IPS DF 6.9 (cell line): ENCODE results near the gene ASPG.

Experiments
- DNase-seq: peaks from one replicate; pipeline ENCODE4 v3.0.0-alpha.2; 2013; ENCODE audit warnings: low read depth, low spot score
- H3K27ac ChIP-seq: one replicate; pipeline ENCODE4 v1.5.1; 2013; ENCODE audit warnings: low read length, control low read depth
- H3K27me3 ChIP-seq: 2 replicates; pipeline ENCODE4 v1.6.1; 2013; ENCODE audit warnings: mild to moderate bottlenecking, low read length; ENCODE audit not compliant: control insufficient read depth, insufficient read depth
- H3K36me3 ChIP-seq: 2 replicates; pipeline ENCODE4 v1.6.1; 2013; ENCODE audit warnings: low read length; ENCODE audit not compliant: control insufficient read depth, insufficient read depth
- H3K4me1 ChIP-seq: 2 replicates; pipeline ENCODE4 v1.6.1; 2013; ENCODE audit warnings: low read length; ENCODE audit not compliant: control insufficient read depth, insufficient read depth
- H3K4me3 ChIP-seq: 2 replicates; pipeline ENCODE4 v1.5.1; 2013; ENCODE audit warnings: mild to moderate bottlenecking, low read length
- H3K9me3 ChIP-seq: 2 replicates; pipeline ENCODE4 v1.6.1; 2013; ENCODE audit warnings: low read length, inconsistent platforms; ENCODE audit not compliant: control insufficient read depth, insufficient read depth
- WGBS: extraction: QIAGEN DNeasy Blood & Tissue Kit; methylation state at CpG from one replicate; pipeline ENCODE4 v1.1.7; 2013; ENCODE audit warnings: mixed read lengths, missing lambda C conversion rate; ENCODE audit not compliant: insufficient read length, insufficient coverage; 5-methylcytosine and 5-hydroxymethylcytosine counted together

The ASPG gene

DNA sequence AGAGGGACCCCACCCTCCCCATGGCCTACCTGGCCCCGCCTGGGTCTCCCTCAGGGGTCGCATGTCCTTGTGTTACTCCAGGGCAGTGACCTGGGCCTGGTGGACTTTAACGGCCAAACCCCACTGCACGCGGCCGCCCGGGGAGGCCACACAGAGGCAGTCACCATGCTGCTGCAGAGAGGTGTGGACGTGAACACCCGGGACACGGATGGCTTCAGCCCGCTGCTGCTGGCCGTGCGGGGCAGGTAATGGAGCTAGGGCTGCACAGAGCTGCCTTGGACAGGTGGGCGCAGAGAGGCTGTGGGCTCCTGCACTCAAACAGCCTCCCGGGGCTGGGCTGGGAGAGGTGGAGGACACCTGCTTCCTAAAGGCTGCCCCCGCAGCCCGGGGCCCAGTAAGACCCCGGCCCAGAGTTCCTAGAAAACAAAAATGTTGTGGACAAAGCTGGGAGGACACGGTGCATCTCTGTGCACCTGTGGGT is 21.6 kb downstream of the ASPG start:
- Histone ChIP-seq H3K9me3 (no peaks in the 10 kb centered on the region), H3K36me3 (no peaks in the 10 kb centered on the region; the same call in 1 of the 2 replicates), H3K27me3 (no peaks in the 10 kb centered on the region), H3K27ac (no peak overlapping the region), H3K4me3 (no peak overlapping the region), H3K4me1 (peaks cover 5% of the 10 kb centered on the region; the same call in 1 of the 2 replicates)
- no peak for DNase-seq
- no CpG with 5 or more reads among the region's 19 CpGs for WGBS

DNA sequence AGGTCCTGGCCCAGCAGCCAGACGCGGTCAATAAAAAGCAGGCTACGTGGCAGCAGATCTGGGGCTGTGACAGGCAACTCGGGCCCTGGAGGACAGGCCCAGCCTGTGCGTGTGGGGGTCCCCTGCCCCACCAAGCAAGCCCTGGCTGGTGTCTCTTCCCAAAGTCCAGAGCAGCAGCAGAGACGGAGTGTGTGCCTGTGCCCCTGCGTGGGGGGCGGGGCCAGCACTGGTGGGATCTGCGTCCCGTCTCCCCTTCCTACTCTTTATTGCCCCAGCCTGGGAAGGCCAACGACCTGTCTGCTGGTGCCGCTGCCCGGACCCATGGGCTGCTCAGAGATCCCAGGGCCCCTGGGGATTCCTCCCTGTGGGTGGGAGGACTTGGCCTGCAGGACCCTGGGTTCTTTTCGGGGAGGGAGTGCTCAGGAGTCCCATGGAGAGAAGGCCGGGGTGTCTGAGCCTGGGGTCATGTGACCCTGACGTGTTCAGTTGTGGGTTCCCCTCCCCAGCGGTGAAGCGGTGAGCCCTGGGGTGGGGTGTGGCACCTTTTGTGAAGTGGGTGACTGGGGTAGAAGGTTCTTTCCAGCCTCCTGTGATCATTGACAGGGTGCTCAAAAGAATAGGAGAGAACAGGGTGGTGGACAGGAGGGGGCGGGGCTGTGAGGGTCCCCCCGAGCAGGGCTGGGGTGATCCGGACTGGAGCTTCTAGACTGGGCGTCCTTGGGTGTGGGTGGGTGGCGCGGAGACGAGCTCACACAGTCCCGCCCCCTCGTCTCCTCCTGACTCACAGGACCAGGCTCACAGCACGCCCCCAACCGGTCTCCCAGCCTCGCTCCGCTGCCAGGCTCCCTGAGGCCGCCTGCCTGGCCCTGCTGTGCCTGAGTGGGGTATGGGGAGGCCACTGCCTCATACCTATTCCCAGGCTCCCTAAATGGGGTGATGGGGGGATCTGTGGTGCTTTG is 22.4 kb downstream of the ASPG start:
- WGBS, result no CpG with 5 or more reads among the region's 32 CpGs
- H3K36me3 ChIP-seq, result no peaks in the 10 kb centered on the region; the same call in 1 of the 2 replicates
- H3K27me3 ChIP-seq, result no peaks in the 10 kb centered on the region
- no peak overlapping the region for H3K4me3 ChIP-seq
- H3K4me1 ChIP-seq, result peaks cover 5% of the 10 kb centered on the region; the same call in 1 of the 2 replicates
- no peak overlapping the region for H3K27ac ChIP-seq
- DNase-seq, result no peak
- H3K9me3 ChIP-seq, result no peaks in the 10 kb centered on the region

DNA sequence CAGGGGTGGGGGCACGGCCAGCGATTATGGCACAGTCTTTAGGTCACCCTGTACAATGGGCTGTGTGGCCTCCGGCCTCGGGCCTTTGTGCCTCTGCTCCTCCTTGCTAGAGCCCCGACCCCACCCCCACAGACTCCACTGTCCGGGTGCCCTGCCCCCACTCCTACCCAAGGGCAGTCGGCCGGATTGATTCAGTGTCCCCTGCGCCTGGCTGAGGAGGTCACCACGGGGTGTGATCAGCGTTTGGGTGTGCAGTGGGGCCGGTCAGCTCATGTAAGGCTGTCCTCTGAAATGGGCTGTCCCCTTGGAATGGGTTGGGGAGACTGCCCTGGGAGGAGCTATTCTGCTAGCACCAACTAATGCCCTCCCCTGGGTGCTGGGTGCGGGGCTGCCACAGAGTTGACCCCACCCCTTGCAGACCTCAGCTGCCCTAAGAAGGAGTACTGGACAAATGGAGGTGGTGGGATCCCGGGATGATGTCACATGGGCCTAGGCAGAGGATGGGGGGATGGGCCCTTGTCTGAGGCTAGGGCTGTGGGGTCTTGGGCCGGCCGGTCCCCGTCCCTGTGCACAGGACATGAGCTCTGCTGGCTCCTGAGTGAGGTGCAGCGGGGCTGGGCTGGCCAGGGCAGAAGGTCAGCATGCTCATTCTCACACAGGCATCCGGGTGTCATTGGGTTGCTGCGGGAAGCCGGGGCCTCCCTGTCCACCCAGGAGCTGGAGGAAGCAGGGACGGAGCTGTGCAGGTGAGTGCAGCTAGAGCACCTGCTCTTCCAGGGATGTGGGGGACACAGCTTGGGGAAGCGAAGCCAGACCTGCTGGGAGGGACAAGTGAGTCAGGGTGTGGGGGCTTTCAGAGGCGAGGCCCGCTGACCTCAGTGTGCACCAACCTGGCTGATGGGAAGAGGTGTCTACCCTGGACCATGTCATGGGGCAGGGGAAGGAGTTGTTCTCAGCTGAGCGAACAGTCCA is 23.4 kb downstream of the ASPG start:
- DNase-seq, result no peak
- H3K4me1 ChIP-seq, result peaks cover 5% of the 10 kb centered on the region; the same call in 1 of the 2 replicates
- H3K9me3 ChIP-seq, result no peaks in the 10 kb centered on the region
- H3K36me3 ChIP-seq, result no peaks in the 10 kb centered on the region; the same call in 1 of the 2 replicates
- no peak overlapping the region for H3K27ac ChIP-seq
- WGBS, result no CpG with 5 or more reads among the region's 26 CpGs
- no peak overlapping the region for H3K4me3 ChIP-seq
- no peaks in the 10 kb centered on the region for H3K27me3 ChIP-seq

DNA sequence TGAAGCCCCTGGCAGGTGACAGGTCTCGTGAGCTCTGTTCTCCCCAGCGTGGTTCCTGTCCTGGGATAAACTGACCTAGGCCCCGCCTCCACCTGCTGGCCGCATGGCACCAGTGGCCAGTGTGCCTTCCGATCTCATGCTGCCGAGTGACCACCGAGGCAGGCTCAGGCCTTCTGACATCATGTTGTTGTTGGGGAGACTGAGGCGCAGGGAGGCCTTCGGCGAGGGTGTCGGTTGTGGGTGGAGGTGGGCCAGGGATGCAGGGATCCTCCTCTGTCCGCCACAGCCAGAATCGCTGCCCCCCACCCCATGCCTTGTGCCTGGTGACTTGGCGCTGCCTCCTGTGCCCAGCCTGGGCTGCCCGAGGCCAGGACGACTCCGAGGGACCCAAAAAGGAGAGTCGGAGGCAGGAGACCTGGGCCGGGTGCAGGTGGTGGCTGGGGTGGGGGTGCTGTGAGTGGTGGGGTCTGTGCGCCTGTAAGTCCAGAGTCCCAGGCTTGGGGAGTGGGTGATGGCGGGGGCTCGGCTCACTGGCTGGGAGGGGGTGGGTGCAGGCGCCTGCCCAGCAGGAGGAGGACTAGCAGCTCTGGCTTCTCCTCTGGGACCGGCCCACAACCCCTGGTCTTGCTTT is 24.3 kb downstream of the ASPG start:
- Histone ChIP-seq H3K9me3 (no peaks in the 10 kb centered on the region), H3K36me3 (no peaks in the 10 kb centered on the region; the same call in 1 of the 2 replicates), H3K27me3 (no peaks in the 10 kb centered on the region), H3K4me1 (peaks cover 5% of the 10 kb centered on the region; the same call in 1 of the 2 replicates), H3K27ac (no peak overlapping the region), H3K4me3 (no peak overlapping the region)
- DNase-seq, result no peak
- WGBS, result no CpG with 5 or more reads among the region's 24 CpGs

DNA sequence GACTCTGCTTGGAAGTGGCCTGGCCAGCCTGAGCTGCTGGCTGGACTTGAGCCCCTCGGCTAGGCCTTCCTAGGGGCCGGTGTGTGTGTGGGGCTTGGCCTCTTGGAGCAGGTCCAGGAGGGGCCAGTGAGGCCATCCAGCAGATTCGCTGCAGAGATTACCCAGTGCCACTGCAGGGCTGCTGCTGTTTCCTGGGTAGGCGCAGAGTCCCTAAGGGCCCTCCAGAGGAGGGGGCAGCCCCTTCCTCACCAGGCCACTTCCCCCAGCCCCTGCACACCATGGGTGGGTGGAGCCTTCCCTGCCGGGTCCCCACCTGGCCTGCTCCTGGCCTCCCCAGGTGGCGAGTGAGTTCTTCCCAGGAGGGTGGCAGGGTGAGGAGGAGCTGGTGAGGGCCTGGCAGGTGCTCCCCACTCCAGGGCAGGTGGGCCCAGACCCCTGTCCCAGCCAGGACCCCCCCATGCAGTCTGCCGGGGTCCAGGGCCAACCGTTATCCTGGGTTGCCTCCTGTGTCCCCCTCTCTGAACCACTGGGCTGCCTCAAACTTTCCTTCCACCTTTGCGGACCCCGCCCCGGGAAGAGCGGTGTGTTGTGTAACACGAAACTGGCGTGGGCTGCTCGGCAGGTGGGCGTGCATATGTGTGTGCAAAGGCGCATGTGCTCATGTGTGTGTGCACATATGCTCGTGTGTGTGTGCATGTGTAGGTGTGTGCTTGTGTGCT is 25.1 kb downstream of the ASPG start:
- H3K27me3 ChIP-seq, result no peaks in the 10 kb centered on the region
- peaks cover 5% of the 10 kb centered on the region; the same call in 1 of the 2 replicates for H3K4me1 ChIP-seq
- H3K9me3 ChIP-seq, result no peaks in the 10 kb centered on the region
- no CpG with 5 or more reads among the region's 18 CpGs for WGBS
- DNase-seq, result no peak
- no peak overlapping the region for H3K27ac ChIP-seq
- no peak overlapping the region for H3K4me3 ChIP-seq
- H3K36me3 ChIP-seq, result no peaks in the 10 kb centered on the region; the same call in 1 of the 2 replicates

DNA sequence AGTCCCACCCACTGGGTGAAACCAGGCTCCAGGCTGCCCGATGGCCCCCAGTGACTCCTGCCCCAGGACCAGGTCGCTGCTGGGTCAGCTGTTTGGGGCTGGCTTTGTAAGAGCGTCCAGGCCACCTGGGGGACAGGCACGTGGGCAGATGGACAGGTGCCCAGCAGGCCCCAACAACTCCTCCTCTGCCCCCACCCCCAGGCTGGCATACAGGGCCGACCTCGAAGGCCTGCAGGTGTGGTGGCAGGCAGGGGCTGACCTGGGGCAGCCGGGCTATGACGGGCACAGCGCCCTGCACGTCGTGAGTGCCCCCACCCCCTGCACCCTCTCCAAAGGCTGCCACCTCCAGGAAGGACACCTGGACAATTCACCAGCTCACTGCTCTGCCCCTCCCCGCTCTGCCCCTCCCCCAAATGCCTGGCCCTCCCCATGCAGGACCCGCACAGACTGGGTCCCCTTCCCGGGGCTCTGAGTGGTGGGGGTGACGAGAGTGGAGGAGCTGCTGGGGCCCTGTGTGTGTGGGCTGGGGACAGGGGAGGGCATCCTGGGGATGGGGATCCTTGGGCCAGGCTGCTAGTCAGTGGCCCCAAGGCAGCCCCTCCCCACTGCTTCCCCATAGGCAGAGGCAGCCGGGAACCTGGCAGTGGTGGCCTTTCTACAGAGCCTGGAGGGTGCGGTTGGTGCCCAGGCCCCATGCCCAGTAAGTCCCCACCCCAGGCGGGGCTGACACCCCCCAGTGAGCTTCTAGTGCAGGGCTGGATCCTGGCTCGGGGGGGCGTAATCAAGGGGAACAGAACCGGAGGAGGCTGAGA is 26.0 kb downstream of the ASPG start:
- DNase-seq, result no peak
- no peak overlapping the region for H3K27ac ChIP-seq
- no CpG with 5 or more reads among the region's 21 CpGs for WGBS
- H3K4me1 ChIP-seq, result peaks cover 7% of the 10 kb centered on the region
- no peak overlapping the region for H3K4me3 ChIP-seq
- H3K36me3 ChIP-seq, result no peaks in the 10 kb centered on the region; the same call in 1 of the 2 replicates
- H3K27me3 ChIP-seq, result peaks cover 2% of the 10 kb centered on the region; the same call in 1 of the 2 replicates
- no peaks in the 10 kb centered on the region for H3K9me3 ChIP-seq

DNA sequence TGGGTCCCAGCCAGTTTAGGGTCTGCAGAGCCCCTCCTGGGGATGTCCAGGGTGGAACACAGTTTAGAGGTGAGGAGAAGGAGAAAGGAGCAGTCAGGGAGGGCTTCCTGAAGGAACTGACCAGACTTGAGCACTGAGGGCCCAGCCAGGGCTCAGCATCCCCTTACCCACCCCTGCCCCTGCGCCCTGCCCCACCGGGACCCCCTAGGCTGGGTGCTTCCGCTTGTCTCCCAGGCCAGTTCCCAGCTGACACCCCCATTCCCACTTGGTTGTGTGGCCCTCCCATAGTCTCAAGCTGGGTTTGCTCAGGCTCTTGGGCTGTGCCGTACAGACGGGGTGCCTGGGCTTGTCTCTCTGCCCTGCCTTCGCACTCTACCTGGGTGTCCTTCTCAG is 26.6 kb downstream of the ASPG start:
- H3K4me1 ChIP-seq, result peaks cover 7% of the 10 kb centered on the region
- H3K4me3 ChIP-seq, result no peak overlapping the region
- DNase-seq, result no peak
- no CpG with 5 or more reads among the region's 6 CpGs for WGBS
- H3K36me3 ChIP-seq, result no peaks in the 10 kb centered on the region; the same call in 1 of the 2 replicates
- H3K27ac ChIP-seq, result no peak overlapping the region
- H3K27me3 ChIP-seq, result peaks cover 3% of the 10 kb centered on the region; the same call in 1 of the 2 replicates
- H3K9me3 ChIP-seq, result no peaks in the 10 kb centered on the region

DNA sequence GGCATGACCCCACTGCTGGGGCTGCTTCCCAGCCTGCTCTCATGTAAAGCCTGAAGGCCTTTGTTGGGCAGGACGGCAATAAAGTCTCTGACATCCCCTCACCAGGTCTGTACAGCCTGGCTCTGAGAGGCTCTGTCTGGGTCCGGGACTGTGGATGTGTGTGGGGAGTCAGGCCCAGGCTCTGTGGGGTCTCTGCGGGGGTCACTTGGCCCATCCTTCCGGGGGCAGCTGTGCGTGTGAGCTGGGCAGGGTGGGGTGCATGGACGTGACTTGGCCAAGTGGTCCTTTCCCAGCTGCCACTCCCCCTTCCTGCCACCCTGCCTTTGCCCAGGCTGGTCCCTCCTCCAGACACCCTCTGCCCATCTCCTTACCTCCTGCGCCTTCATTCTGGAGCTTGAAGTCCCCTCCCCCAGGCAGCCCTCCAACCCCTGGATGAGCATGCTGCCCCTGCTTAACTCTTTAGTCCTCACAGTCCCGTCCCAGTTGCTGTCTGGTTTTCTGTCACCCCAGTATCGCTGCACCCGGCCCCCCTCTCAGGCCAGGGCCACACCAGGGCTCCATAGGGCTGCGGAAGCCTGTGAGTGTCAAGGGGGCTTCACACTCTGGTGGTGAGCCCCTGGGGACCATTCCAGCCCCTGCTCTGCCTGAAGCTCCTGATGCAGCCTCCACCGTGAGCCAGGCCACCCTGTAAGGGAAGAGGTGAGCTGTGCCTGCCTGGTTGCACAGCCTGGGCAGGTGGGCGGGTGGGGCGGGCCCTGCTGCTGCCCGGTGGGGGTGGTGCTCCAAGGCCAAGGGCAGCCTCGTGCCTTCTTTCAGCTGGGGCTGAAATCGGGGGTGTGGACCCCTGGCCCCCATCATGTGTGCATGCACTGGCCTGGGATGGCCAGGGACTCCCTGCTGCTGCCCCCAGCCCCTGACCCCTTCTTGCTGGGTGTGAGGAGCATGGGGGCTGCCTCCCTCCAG is 27.4 kb downstream of the ASPG start:
- Histone ChIP-seq H3K9me3 (no peaks in the 10 kb centered on the region), H3K27ac (no peak overlapping the region), H3K4me3 (no peak overlapping the region), H3K27me3 (peaks cover 9% of the 10 kb centered on the region; the same call in 1 of the 2 replicates), H3K4me1 (peaks cover 7% of the 10 kb centered on the region), H3K36me3 (no peaks in the 10 kb centered on the region; the same call in 1 of the 2 replicates)
- DNase-seq, result no peak
- no CpG with 5 or more reads among the region's 17 CpGs for WGBS
